GM21825 (cell line): ENCODE measurements around the gene TARS1.

Source experiments
- ATAC-seq: cut with Tn5 transposase; IDR thresholded peaks from one replicate; pipeline ENCODE4 v1.9.1; 2021; ENCODE audit warnings: mild to moderate bottlenecking, moderate library complexity; ENCODE audit not compliant: unreplicated experiment

TARS1 gene

DNA sequence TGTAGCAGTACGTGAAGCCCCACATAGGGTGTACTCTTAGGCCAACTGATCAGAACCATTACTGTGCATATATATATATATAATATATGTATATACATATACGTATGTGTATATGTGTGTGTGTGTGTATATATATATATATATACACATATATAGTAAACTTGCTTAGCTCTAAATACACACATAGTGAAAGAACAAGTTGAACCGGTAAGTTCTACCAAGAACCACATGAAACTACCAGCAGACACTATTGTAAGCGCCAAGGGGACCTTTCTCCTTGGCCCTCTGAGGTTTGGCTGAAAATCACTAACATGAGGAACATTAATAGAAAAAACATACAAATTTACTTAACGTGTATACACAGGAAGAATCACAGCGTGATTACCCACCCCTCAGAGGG, 1.8 kb upstream of the TARS1 start:
- ATAC-seq, result no peak

DNA sequence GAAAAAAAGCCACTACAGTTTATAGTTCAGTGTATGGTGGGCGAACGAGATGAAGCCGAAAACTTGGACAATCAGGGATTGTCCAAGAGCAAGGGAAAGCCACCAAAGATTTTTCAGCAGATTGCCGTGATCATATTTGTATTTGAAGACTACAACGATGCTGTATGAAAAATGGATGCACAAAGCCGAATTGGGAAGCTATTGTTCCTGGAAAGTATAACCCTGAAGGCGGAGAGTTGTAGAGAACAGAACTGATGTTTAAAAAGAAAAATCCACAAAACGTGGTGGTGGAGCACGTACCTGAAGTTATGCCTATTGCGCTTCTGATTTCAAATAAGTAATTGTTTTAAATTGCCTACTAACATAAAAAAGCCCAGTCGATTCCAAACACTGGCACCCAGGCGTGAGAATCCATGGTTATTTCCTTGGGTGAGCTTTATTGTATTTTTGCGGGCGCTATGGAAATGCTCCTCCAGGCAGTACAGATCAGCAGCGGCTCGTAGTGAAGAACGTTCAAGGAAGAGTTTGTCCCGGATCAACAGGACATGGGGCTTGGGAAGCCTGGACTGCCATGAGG, 772 bp upstream of the TARS1 start:
- ATAC-seq, result no peak

DNA sequence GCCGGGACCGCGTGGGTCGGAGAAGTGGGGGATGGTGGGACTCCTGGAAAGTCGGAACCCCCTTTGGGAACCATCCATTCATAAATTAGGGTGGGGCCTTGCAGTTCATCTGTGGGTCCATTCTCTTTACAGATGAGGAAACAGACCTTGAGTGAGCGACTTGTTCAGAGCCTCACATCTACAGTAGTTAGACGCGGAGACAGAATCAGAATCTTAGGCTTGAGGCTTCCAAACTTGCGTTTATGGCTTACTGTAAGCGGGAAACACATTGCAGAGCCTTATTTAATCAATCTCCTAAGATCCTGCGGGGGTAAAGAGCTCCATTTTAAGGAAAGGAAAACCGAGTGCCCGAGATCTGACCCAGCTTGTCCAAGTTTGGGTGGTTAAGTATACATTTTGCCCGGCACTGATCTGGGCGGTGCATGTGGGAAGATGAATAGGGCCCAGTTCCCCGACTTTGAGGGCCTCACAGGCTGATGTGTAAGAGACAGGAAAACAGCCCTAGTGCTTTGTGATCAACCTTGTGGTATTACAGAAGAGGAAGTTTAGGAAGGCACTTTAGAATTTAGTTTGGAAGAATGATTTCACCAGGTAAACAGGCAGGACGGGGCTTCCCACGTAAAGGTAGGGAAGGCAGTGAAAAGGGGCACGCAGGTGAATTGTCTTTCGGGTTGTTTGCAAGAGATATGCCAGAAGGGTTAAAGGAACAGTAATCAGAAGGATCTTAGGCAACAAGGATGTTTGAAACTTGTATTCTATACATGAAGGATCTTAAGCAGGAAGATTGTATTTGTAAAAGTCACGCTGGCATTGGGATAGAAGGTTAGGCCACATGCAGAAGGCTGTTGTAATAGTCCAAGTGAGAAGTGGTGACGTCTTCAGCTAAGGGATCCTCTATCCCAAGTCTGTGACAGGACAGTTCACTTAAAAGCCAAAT, 744 bp downstream of the TARS1 start:
- no peak for ATAC-seq

DNA sequence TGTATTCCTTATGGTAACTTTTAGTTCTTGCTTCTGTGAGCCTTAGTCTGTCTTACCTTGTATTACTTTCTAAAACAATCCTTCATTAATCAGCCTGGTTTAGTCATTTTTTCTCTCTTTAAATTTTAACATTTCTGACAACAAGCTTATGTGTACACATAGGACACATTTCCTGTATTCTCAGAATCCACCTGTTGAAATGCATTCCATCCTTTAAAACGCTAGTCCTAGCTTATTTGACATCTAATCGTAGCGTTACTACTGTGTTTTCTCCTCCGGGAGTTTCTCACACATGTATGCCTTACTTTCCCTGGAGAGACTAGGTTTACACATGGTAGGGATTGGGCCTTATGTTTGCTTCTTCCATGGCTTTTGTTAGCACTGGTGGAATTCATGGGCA, 3.8 kb downstream of the TARS1 start:
- no peak for ATAC-seq

DNA sequence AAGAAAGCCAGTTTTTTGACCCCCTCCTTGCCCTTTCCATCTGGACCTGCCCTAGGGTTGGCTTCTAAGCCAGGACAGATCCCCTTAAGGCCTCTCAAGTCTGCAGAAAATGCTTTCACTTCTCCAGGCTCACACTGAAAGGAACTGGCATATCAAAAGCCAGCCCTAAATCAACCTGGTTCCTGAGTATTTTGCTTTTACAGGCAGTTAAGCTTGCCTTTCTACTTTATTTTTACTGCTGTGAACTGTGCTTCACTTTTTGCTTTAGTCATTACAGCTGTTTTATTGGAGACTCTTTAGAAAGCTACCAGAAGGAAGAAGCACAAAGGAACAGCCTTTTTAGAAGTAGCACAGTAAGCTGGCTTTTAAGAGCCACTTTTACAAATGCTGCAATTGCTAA, 5.0 kb downstream of the TARS1 start:
- ATAC-seq, result no peak

DNA sequence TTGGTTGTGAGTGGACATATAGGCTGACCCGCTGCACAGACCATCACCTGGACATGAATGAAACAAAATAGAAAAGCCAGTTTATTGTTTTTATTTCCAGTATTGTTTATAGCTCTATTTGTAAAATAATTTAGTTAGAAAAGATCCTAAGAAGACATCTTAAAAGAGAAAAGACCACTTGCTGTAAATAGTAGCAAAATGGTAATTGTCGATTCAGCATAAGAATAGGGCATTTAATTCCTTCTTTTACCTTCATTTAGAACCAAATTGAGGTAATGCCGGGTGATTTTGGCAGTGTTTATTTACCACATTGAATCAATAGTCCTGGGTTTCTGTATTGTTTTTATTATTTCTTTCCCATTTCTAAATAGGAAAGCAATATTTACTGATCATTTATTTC, 7.4 kb downstream of the TARS1 start:
- ATAC-seq, result no peak

DNA sequence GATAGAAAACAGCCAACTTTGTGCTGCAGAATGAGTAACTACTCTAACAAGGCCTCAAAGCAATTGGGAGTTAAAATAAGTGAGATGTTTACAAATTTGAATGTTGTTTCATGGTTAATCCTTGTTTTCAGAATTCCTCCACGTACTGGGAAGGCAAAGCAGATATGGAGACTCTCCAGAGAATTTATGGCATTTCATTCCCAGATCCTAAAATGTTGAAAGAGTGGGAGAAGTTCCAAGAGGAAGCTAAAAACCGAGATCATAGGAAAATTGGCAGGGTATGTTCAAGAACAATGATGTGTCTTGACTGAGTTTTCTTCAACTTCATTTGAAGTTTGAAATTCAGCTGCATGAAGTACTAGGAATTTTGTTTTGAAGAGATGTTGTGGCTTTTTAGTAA, 16.4 kb downstream of the TARS1 start:
- ATAC-seq, result no peak

DNA sequence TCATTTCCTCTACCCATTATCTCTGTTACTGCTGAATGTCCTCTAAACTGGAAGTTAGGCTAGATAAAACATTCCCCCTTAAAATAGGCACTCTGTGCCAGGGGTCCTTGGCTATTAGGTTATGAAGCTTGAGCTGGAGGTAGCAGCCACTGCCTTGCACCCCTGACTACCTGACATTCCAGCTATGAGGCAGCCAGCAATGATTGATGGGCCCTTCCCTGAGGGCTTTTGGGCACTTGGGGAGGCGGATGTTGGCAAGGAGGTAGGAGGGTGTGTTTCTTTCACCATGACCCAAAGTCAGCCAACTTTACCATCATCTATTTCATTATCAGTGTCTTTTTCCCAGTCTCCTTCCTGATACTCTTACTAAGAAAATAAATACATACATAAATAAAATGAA, 17.1 kb downstream of the TARS1 start:
- no peak for ATAC-seq

DNA sequence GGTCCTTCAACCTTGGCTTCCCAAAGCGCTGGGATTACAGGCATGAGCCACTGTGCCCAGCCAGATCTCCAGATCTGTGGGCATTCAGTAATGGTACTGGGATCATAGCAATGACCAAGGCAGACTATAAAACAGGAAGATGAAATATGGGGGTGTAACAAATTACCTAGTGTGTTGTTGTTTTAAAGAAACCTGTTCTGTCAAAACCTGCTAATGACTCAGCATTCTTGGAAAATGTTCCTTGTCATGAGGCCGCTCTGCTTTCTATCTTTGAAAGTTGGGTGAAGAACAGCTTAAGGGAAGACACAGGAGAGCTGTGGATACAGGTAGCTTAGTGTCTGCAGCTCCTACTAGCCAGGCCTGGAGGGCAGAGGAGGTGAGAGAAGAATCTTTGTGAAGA, 19.4 kb downstream of the TARS1 start:
- no peak for ATAC-seq

DNA sequence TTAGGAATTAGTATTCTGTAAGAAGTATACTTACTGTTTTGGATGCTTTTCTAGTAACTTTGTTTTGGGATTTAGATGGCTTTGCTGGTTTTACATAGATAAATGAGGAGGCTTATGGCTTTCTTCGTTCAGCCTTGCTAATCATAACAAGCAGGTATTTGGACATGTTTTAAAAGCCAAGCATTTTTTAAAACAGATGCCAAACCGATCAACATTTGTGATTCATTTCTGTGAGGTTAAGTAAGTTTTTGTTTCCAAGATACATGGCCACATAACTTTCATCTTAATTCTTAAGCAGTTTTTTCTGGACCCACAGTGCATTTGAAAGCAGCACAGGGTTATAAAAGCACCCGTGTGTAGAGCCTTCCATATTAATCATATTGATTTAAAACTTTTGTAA, 21.7 kb downstream of the TARS1 start:
- no peak for ATAC-seq

DNA sequence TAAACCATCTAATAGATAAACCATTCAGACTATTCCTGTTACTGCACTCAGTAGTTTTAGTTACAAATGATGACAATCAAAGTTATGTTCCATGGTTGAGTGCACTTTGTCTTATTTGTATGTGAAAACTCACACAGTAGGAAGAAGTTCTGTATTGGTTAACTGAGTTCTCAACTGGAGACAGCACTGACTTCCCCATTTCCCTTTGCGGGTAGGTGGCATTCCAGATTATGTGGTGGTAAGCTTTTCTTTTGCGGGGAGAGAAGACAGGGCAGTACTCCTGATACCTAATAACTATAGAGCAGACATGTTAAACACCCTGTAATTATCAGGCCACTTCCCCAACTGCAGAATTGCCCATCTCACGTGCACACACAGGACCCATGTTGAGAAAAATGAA, 24.4 kb downstream of the TARS1 start:
- no peak for ATAC-seq

DNA sequence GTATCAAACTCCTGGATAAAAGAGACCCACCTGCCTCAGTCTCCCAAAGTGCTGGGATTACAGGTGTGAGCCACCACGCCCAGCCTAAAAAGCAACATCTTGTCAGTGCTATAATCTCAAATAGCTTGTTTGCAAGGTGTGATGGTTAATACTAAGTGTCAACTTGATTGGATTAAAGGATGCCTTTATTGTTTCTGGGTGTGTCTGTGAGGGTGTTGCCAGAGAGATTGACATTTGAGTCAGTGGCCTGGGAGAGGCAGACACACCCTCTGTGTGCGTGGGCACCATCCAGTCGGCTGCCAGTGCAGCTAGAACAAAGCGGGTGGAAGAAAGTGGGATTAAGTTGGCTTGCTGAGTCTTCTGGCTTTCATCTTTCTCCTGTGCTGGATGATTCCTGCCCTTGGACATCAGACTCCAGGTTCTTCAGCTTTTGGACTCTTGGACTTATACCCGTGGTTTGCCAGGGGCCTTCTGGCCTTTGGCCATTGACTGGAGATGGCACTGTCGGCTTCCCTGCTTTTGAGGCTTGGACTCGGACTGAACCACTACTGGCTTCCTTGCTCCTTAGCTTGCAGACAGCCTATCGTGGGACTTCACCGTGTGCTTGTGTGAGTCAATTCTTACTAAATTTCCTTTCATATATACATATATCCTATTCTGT, 28.1 kb downstream of the TARS1 start:
- ATAC-seq, result no peak

DNA sequence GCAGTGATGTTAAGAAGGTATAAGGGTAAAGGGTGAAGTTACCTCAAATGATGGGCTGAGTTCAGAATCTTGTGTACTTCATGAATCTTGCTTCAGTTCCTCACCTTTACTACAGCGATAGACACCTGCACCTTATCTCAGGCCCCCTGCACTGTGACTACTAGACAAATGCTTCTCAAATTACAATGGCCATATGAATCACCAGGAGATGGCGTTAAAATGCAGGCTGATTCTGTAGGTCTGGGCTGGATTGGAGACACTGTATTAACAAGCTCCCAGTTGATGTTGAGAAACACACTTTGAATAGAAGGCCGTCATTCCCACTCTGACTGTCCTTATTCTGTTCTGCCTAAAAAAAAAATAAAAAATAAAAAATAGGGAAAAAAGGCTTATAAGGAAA, 29.8 kb downstream of the TARS1 start:
- no peak for ATAC-seq

DNA sequence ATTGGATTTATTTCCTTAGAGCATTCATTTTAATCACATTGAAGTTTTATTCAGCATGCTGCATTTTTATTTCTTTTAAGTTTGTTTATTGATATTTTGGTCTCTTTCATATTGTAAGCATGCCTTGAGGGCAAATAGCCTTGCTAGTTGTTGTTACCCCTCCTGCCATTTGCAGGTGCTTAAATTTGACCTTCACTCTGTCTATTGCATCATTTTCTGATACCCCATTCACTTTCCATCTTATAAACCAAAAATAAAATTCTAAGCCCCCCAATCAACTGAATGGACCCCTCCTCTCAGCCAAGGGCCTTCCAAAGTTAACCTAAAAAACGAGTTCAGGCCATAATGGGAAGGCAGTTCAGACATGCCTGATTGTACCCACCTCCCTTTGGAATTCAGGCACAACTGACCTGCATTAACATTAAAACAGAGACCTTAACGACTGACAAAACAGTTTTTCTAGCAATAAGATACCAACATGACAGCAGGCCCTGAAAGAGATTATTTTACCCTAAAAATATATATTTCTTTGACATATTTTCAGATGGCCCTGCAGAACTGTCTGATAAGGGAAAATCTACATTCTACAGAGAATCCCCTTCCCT, 32.1 kb downstream of the TARS1 start:
- ATAC-seq, result no peak

DNA sequence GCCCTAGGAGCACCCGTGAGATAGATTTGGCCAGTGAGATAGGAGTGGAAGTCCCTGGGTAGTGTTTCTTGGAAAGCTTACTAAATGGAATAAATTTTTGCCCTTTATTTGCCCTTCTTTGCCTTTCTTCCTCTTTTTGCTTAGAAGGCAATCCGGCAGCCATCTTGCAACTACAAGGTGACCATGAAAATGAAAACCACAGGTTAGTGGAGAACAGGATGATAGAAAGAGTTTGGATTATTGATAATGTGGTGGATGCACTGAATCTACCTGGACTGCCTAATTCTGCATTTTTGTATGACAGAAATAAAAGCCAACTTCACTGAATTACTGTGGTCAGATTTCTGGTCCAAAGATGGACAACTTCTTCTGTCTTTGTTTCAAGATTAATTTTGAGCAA, 33.2 kb downstream of the TARS1 start:
- no peak for ATAC-seq

DNA sequence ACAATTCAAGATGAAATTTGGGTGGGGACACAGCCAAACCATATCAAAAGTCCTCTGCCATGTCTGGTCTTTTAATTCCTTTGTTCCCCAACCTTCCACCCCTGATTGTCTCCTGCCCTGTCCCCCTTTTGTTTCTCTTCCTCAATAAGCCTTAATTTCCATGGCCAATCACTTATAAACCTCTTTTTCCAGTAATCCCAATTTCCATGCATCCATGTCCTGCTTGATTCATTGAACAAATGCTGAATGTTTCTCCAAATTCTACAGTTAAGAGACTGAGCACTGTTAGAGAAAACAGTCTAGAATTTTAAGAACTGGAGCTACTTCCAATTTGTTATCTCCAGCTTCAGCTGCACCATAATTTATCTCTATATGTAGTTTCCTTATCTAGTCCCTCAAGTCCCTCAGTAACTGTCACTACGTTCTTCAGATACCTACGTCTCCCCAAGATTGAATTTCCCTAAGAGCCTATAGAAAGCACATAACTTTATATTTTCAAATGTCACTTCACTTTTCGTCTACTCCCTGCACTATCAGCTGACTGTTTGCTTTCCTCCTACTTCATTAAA, 34.2 kb downstream of the TARS1 start:
- ATAC-seq, result no peak

DNA sequence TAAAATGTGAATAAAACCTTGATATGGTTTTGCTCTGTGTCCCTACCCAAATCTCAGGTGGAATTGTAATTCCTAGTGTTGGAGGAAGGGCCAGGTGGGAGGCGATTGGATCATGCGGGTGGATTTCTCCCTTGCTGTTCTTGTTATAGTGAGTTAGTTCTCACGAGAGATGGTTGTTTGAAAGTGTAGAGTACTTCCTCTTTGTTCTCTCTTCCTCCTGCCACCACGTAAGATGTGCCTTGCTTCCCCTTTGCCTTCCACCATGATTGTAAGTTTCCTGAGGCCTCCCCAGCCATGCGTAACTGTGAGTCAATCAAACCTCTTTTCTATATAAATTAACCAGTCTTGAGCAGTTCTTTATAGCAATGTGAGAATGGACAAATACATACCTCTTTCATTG, 34.9 kb downstream of the TARS1 start:
- ATAC-seq, result no peak

DNA sequence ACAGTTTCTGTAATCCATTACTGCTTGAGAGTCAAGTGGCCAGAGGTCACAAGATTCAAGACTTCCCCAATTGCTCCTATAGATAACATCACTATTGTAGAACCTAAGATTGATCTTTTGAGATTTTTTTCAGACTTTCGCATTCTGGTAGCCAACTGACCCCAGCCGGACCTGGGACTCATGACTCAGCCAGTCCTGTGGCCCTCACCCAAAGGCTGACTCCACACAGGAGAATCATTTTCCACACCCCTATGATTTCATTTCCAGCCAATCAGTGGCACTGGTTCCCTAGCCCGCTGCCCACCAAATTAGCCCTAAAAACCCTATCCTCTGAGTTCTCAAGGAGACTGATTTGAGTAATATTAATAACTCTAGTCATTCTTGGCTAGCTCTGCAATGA, 36.2 kb downstream of the TARS1 start:
- ATAC-seq, result no peak

DNA sequence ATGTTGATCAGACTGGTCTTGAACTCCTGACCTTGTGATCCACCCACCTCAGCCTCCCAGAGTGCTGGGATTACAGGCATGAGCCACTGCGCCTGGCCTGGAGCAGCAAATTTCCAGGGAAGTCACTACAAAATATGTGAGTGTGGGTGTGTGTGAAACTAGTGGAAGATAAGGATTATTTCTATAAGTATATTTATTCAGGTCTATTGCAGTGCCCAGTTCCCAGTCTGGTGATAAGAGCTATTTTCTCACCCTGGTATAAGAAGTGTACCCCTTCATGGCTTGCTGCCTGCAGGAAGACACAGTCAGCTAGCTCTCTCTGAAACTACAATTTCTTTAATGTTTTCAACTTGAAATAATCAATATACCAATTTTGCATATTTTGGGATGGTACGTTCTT, 37.1 kb downstream of the TARS1 start:
- ATAC-seq, result no peak

DNA sequence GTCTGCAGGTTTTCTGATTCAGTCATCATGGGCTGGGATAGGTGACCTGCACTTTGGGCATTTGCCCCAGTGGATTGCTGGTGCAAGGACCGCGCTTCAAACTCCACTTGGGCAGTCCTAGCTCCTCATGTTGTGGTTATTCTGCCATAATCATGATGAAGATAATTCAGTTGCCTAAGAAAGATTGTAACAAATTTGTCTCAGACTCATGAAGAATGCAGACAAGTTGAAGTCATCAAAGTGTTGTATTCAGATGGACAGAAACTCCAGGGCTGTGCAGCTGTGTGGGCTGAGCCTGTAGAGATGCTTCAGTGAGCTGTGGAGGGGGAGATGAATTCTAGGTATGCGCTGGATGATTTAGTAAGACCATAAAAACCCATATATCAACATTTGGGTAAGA, 38.5 kb downstream of the TARS1 start:
- no peak for ATAC-seq

DNA sequence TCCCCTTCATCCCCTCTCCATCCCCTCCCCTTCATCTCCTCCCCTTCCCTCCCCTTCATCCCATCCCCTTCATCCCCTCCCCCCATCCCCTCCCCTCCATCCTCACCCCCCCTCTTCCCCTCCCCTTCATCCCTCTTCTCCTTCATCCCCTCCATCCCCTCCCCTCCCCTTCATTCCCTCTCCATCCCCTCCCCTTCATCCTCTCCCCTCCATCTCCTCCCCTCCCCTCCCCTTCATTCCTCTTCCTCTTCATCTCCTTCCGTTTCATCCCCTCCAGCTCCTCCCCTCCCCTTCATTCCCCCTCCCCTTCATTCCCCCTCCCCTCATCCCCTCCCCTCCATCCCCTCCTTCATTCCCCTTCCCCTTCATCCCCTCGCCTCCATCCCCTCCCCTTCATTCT, 40.1 kb downstream of the TARS1 start:
- no peak for ATAC-seq
